Left colon (tissue), 2 donors: ENCODE data around the gene SLCO4A1. TPM values are rescaled to one million over a fixed set of nuclear protein-coding genes. Genes with fewer than 3 reads are reported as not detected.

ENCODE experiments used
- ATAC-seq: fragments of 200-7000 bp; cut with Tn5 transposase; one replicate; pipeline ENCODE4 v1.9.1; 2020; ENCODE audit warnings: mild to moderate bottlenecking, moderate library complexity
- DNase-seq, 2 donors: peaks; one replicate each; pipeline ENCODE4 v3.0.0-alpha.2; 2020
- intact Hi-C, 2 donors: fragments of 100-400 bp; cut with DNase I in 1 of 2; cut with micrococcal nuclease in 1 of 2; formaldehyde crosslinking; loops; one replicate each; pipeline versions ENCODE4 v1.11.2 to v1.14.0; 2022; cut with DNase I, micrococcal nuclease
- total RNA-seq, 2 donors: library from RNA; stranded (reverse); fragmentation: NEBNext Ultra II Directional; extraction: Animal tissue kit (Norgen Biotek cat#: 25700); gene quantifications; one replicate each; pipeline ENCODE4 v1.2.1, GENCODE V29; 2021
- donor health status: DM: no; HTN: no; CAD: no.
- donor health status: DM: yes; HTN: yes; CAD: no.

The SLCO4A1 gene
- total RNA-seq, 2 donors from 2014 or later, result 15.0 to 22.2 TPM

DNA sequence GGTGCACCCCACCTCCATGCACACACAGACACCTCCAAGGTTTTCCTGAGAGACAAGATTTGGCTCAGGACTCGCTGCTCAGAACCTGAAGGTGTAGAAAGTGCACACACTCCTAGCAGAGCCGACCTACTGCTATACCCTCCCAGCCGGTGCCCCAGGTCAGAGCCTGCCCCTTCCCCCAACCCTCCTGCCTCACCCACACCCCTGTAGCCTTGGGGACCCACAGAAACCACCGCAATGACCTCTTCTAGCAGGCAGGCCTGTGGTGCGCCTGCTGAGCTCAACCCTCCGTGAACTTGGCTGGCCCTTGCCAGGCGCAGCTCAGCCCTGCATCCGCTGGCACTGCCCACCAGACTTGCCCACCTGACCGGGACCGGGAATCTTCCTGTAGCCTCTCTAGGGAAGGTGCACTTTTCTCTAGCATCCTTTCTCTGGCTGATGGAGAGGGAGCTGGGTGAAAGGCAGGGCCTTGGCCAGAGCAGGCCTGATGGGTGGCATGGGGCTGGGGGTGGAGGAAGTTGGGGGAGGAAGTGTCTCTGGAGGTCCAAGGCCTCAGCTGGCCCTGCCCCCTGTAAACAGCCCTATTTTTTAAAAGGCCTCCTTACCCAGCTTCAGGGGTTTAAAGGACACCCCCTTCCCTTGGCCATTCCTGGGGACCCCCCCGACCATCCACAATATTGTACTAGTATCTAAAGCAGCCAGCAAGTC lies 36.9 kb upstream of the SLCO4A1 start:
- ATAC-seq, result no peak
- no peak for DNase-seq
- intact Hi-C loops, result loop anchor here in 1 of 2 donors (10.0 kb wide), 1 partner anchor 101 kb away; no protein-coding TSS in a partner anchor

DNA sequence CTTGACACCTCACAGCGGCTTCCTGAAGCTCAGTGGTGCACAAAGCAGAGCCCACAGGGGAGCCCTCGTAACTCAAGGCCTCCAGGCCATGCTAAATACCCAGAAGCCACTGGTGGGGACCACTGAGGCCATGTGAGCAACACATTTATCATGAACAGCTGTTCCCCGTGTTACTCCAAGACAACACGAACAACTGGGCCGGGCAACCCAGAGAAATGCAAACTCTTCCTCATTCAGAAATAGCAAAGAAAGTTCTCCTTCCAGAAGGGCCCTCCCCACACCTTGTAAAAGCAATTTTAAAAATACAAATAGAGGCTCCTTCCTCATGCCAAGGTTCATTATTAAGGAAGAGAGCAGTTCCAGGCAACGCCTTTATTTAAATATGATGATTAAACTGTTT lies 36.3 kb upstream of the SLCO4A1 start:
- ATAC-seq, result peak; percentile 39
- no peak for DNase-seq
- intact Hi-C loops, result loop anchor here in 1 of 2 donors (10.0 kb wide), 1 partner anchor 101 kb away; no protein-coding TSS in a partner anchor

DNA sequence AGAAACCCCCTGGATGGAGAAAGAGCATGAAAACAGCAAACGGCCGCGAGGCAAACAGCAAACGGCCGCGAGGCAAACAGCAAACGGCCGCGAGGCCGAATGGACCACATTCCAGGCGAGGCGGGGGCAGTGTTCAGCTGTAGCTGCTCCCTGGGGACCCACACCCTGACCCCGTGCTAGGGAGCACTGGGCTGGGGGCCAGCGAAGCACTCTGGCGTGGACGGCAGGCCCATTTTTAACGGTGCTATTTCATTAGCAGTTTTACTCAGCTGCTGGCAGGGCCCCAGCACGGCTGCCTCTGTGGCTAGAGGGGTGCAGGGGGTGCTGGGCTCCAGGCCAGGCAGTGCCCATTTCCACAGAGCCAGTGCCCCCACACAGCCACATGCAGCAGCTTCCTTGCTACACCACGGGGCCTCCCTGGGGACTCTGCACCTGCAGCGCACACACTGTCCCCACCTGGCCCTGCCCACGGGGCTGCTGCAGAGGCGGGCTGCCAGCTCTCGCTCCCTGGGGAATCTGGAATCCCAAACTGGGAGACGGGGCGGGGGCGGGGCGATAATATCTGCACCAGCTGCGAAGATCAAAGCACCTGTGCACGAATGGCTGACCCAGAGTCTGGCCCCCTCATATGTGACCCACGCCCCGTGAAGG lies 35.6 kb upstream of the SLCO4A1 start:
- DNase-seq, result no peak
- intact Hi-C loops, result loop anchor here in 1 of 2 donors (10.0 kb wide), 1 partner anchor 102 kb away; no protein-coding TSS in a partner anchor
- ATAC-seq, result peak; percentile 42

DNA sequence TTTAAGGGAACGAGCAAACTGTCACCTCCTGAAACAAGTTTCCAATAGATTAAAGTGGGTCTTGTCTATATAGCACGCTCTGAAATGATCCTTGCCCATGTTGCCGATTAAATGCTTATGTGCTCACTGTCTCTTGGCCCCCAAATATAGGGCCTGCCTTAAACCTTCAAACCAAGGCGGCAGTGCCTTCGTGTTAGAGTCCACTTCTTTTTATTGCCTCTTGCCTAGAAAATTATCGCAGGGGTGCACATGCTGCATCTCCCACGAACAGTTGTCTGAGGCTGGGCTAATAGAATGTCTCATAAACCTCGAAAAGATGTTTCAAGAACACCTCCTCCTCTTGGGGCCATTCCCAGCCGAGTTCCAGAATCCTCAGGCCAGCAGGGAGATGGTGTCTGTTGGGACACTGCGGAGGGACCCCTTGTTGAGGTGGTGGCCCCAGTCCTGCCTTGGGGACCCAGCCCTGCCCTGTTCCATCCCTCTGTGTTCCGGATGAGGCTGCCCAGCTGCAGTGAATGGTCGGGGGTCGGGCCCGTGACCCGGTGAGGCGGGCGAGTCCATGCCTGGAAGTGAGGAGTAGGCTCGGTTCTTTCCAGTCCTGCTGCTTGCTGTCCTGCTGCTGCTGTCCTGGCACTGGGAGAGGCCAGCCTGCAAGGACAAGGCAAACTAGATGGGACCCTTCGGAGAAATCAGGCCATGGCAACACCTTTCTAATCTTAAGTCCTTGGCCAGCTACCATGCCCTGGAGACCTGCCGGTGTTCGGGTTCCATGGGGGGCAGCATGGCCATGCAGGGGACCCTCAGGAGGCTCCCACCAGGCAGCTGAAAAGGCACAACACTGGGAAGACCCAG lies 34.7 kb upstream of the SLCO4A1 start:
- intact Hi-C loops, result loop anchor here in 1 of 2 donors (10.0 kb wide), 1 partner anchor 103 kb away; no protein-coding TSS in a partner anchor
- ATAC-seq (no peak), DNase-seq (no peak)

DNA sequence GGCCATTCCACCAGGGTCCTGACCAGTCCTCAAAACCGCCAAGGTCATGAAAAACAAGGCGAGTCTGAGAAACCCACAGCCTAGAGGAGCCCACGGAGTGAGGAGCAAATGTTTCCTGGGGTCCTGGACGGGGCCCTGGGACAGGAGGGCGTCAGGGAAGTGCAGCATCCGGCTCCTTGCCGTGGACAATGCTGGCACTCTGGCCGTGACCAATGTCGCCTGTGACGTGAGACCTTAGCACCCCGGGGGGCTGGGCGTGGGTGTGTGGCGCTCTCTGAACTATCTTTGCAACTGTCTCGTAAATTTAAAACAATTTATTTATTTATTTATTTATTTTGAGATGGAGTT lies 34.1 kb upstream of the SLCO4A1 start:
- DNase-seq (no peak), ATAC-seq (no peak)
- intact Hi-C loops, result loop anchor here in 1 of 2 donors (10.0 kb wide), 1 partner anchor 103 kb away; no protein-coding TSS in a partner anchor

DNA sequence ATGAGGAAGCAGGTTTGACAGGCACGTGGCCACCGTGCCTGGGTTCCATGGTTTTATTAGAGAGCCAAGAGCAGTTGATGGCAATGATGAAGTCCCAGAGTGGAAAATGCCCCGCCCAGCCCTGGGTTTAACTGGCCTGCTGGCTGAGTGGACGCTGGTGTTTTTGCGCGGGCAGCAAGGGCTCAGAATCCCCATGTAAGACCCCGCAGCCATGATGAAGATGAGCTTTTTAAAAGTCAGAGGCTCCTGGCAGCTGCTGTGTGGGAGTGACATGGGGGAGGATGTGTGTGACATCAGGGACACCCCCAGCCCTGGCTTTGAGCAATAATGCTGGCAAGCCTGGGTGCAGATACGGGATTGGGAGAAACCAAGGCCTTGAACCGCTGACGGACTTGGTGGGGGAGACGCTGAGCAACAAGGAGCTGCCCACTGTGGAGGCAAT lies 33.0 kb upstream of the SLCO4A1 start:
- intact Hi-C loops, result loop anchor here in 1 of 2 donors (10.0 kb wide), 1 partner anchor 104 kb away; no protein-coding TSS in a partner anchor
- no peak for ATAC-seq
- no peak for DNase-seq

DNA sequence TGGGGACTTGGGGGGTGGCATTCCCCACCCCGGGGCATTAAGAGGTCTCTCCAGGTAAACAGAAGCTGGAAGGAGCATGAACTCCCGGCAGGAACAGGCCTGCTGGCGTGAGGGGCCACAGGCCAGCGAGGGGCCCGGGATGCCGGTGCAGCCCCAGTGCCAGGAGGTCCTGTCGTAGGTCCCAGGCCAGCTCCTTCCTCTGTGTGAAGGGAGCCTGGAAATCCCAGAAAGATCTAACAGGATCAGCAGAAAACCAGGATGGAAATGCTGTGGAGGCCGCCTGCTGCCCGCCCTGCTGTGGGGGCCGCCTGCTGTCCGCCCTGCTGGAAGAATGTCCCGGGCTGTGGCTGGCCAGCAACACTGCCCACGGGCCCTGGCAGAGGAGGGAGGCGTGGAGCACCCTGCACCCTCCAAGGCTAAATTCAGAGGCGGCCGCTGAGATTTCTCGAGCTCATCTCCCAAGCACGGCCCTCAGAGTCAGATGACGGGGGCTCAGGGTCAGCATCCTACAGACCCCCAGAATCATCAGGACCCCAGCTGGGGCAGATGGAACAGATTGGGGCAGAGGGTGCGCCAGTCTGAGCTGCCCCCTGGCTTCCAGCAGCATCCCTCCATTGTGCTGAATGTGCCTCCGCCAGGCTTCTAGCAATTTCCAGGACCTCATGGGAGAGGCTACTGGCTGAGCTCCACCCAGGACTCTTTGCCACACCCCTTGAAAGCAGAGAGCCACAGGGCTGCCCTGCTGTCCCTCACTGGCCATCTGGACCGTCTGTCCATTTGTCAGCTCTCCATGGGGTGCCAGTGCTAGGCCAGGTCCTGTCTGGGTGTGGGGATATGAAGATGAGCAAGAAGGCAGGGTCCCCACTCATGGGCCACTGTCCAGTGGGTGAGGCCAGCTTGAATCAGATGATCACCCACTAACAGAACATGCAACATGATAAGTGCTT lies 32.2 kb upstream of the SLCO4A1 start:
- intact Hi-C loops, result loop anchor here in 1 of 2 donors (10.0 kb wide), 1 partner anchor 105 kb away; no protein-coding TSS in a partner anchor
- no peak for DNase-seq
- ATAC-seq, result no peak

DNA sequence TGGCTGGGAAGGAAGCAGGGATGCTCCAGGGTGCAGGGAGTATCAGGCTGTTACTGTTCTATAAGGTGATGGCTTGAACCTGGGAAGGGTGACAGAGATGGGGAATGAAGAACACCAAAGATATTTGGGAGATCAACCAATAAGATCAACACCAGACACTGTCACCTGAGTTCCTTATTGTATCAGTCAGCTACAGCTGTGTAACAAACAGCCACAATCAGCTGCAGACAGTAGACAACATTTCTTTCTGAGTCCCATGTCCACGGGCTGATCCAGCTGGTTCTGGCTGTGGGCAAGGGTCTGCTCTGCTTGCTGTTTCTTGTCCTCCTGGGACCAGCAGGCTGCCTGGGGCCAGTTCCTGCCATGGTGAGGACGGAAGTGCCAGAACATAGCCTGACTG lies 31.3 kb upstream of the SLCO4A1 start:
- DNase-seq, result no peak
- ATAC-seq, result no peak
- intact Hi-C loops, result no loop called here

DNA sequence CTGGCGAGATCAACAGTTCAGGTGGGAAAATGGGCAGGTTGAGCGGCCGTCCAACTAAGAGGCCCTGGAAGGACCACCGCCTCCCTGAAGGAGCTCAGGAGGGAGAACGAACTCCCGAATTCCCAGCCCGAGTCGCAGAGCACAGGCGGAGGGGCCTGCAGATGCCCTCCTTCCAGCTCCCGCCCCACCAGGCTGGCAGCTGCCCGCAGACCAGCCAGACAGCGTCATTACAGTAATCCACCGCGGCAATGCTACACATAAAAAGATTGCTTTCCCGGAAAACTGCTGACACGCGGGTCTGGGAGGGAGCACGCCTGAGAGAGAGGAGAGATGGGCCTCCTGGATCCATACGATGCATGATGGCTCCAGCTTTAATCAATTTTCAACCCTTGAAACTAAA lies 30.5 kb upstream of the SLCO4A1 start:
- DNase-seq, result no peak
- intact Hi-C loops, result no loop called here
- ATAC-seq, result no peak

DNA sequence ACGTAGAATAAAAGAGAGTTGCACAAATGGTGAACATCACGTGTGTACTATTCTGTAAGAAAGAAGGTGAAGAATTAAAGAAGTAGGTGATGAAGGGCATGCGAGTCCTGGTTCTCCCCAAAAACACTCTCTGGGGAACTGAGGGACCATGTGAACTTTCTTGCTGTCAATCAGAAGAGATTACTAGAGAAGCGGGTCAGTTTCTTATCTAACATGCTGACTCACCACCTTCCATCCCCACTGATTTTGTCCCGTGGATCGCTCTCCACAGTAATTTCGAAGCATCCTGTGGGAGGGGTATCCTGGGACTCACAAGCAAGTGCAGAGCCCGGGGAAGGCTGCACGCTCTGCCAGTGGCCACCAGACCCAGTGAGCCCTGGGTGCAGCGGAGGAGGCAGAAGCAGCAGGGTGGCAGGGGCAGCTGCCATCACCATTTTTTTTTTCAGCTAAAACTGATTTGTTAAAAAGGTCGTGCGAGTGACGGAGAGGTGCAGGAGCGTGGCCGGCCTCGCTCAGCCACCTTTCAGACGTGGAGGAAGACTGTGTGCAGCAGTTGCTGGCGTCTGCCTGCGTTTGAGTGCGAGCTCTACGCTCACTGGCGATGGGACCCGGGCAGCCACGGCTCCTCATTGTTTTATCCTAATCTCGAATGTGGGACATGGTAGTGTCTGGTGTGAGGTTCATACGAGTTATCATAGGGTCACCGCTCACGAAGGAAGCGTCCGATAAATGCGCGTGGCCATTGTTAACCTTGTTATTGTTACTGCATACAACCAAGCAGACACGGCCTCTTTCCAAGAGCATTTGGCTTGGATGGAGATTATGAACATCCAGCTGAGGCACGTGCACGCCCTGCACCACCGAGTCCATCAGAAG lies 28.0 kb upstream of the SLCO4A1 start:
- intact Hi-C loops, result no loop called here
- ATAC-seq (no peak), DNase-seq (no peak)

DNA sequence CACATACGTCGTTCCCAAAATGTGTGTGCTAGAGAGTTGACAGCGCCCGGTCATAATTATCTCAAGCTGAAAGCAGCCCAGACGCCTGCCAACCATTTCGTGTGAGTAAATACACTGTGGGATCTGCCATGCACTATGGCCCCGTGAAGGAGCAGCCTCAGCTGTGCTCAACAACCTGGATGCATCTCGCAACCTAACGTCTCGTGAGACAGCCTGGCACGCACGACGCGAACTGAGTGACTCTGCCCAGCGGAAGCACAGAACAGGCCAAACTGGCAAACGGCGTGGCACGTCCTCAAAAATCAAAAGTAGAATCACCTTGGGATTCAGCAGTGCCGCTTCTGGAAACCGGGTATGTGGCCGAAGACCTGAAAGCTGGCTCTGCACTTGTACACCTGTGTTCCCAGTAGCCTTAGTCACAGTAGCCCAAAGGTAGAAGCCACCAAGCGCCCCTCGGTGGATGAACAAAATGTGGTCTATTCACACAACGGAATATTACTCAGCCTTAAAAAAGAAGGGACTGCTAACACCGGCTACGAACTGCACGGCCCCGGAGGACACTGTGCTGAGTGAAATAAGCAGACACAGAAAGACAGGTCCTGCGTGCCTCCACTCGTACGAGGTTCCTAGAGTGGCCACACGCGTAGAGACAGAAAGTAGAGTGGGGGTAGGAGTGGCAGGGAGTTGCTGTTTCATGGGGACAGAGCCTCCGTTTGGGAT lies 27.2 kb upstream of the SLCO4A1 start:
- intact Hi-C loops, result no loop called here
- DNase-seq, result no peak
- no peak for ATAC-seq

DNA sequence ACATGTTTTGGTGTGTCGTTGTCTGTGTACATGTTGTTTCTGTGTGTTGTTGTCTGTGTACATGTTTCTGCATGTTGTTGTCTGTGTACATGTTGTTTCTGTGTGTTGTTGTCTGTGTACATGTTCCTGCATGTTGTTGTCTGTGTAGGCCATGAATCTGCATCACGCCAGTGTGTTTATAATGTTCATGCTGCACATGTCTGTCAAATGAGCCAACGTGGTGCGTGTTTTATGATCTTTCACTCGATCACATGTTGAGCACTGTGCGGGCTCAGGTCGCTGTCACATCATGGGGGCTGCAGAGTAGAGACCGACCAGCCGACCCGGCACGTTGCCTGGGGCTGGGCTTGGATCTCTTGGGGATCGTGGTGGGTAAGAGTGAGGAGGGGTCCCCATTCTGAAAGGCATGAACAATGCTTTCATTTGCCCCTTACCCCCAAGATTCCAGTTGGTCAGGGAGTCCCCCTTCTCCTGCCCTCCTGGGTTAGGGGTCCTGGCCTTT lies 26.5 kb upstream of the SLCO4A1 start:
- no peak for DNase-seq
- no peak for ATAC-seq
- intact Hi-C loops, result loop anchor here in 1 of 2 donors (2.0 kb wide), 1 partner anchor 115 kb away; no protein-coding TSS in a partner anchor

DNA sequence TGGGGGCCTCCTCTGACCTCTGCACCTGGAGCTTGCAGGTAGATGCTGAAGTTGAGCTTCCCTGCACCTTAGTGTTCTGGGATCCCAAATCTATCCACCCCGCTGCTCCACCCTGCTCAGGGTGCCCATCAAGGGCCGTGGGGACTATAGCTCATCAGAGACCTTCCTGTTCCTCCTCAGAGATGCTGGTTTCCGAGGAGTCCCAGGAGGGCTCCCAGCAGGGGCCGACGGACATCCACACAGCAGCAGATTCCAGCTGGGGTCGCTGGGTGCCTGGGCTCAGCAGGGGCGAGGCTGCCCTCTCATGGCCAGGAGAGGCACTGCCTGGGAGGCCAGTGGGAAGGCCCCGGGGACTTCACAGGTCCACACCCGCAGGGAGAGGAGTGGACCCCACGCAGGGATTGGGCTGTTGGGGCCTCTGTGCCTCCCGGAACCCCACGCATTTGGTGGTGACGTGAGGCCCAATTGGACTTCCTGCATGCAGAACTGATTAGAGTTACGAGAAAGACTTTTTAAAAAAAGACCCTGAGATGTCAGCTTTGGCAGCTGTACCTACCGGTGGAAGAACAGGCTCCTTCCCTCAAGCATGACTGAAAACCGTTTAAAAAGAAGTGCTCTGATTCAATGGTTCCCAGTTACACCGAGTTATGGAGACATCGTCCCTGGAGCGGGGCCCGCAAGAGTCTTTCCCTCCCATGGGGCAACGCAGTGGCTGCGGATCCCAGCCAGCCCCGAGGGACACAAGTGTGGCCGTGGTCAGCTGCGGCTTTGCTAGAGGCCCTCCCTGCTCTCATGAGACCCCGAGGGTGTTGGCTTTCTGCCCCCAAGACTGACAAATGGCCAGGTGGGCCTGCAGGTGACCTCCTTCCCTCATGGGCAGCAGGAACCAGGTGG lies 25.3 kb upstream of the SLCO4A1 start:
- DNase-seq, result peak; percentile 58 to 81
- peak; percentile 87 for ATAC-seq
- intact Hi-C loops, result loop anchor here in 1 of 2 donors (2.0 kb wide), 1 partner anchor 116 kb away; no protein-coding TSS in a partner anchor

DNA sequence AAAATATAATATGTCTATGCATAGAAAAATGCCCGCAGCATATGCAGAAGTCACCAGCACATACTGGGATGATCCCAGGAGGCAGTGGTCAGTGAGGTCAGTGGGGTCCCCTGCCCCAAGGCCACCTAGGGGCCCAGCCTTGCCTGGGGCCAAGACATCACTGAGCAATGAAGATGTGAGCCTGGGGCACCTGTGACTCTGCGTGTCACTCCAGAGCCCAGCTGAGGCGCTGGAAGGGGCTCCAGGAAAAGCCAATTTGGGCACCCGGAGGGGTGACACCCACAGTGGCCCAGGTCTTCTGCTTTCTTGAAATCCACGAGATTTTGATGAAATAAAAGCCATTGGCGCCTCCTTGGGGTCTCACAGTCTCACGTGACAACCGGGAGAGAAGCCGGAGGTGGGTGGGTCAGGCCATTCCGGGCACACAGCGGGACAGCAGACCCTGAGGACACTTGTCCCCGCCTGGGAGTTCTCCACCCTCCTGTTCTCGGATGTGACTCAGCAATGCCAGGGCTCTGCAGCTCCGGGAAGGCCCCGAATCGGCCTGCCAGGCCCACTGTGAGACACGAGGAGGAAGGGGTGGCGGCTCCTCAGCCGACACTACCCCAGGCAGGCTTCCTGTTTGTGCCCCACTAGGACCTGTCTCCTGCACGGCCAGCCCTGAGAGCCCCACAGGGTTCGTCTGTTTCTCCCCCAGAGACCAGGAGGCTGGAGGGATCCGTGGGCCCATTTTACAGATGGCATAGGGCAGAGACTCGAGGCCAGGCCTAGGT lies 24.4 kb upstream of the SLCO4A1 start:
- intact Hi-C loops, result loop anchor here in 1 of 2 donors (2.0 kb wide), 1 partner anchor 117 kb away; no protein-coding TSS in a partner anchor
- ATAC-seq (no peak), DNase-seq (peak in 1 of 2 donors; percentile 54)
